Ishikawa (cell line): ENCODE measurements around the gene SLC25A6.

Source experiments
- CEBPB ChIP-seq: IDR thresholded peaks from 2 replicates; pipeline ENCODE4 v1.6.1; 2012
- CREB1 ChIP-seq: IDR thresholded peaks from 2 replicates; pipeline ENCODE4 v1.6.1; 2012; ENCODE audit warnings: low read depth
- EGR1 ChIP-seq: IDR thresholded peaks from 2 replicates; pipeline ENCODE4 v1.6.1; 2012
- EP300 ChIP-seq: IDR thresholded peaks from 2 replicates; pipeline ENCODE4 v1.6.1; 2012; ENCODE audit warnings: borderline replicate concordance
- FOXM1 ChIP-seq: IDR thresholded peaks from 2 replicates; pipeline ENCODE4 v1.6.1; 2012; ENCODE audit warnings: low read depth, borderline replicate concordance
- MAX ChIP-seq: IDR thresholded peaks from 2 replicates; pipeline ENCODE4 v1.6.1; 2012
- NFIC ChIP-seq: IDR thresholded peaks from 2 replicates; pipeline ENCODE4 v1.6.1; 2012
- RAD21 ChIP-seq: IDR thresholded peaks from 2 replicates; pipeline ENCODE4 v1.6.1; 2012; ENCODE audit warnings: low read depth
- REST ChIP-seq: IDR thresholded peaks from 2 replicates; pipeline ENCODE4 v1.6.1; 2012; ENCODE audit warnings: low read depth, mild to moderate bottlenecking
- TAF1 ChIP-seq: IDR thresholded peaks from 2 replicates; pipeline ENCODE4 v1.6.1; 2012; ENCODE audit warnings: low read depth, mild to moderate bottlenecking
- TCF12 ChIP-seq: IDR thresholded peaks from 2 replicates; pipeline ENCODE4 v1.6.1; 2012; ENCODE audit warnings: low read depth
- TEAD4 ChIP-seq: IDR thresholded peaks from 2 replicates; pipeline ENCODE4 v1.6.1; 2012
- USF1 ChIP-seq: IDR thresholded peaks from 2 replicates; pipeline ENCODE4 v1.6.1; 2012
- YY1 ChIP-seq: IDR thresholded peaks from 2 replicates; pipeline ENCODE4 v1.6.1; 2012; ENCODE audit warnings: low read depth
- ZBTB7A ChIP-seq: IDR thresholded peaks from 2 replicates; pipeline ENCODE4 v1.6.1; 2012; ENCODE audit warnings: low read depth

SLC25A6 gene

GRCh38 chrX:1361275-1361674, 30.6 kb downstream of the SLC25A6 start:
- TF ChIP-seq EP300 (no peak), USF1 (no peak), MAX (no peak), TEAD4 (no peak), ZBTB7A (no peak), TAF1 (no peak), CREB1 (no peak), TCF12 (no peak), REST (no peak), YY1 (no peak), NFIC (no peak), EGR1 (no peak), FOXM1 (no peak), CEBPB (no peak)

- no peak for TF ChIP-seq EGR1
- no peak for TF ChIP-seq CEBPB
- TF ChIP-seq MAX = no peak
- no peak for TF ChIP-seq TCF12
- TF ChIP-seq NFIC = no peak
- TF ChIP-seq RAD21 = no peak
- no peak for TF ChIP-seq USF1
- TF ChIP-seq FOXM1 = no peak
- TF ChIP-seq CREB1 = no peak
- TF ChIP-seq EP300 = no peak
- TF ChIP-seq TAF1 = no peak
- no peak for TF ChIP-seq TEAD4
- TF ChIP-seq REST = no peak
- TF ChIP-seq YY1 = no peak
- no peak for TF ChIP-seq ZBTB7A
These were observed 31.7 kb downstream of the SLC25A6 start for GRCh38 chrX:1360171-1360570.

- TF ChIP-seq REST = no peak
- TF ChIP-seq NFIC = no peak
- no peak for TF ChIP-seq USF1
- no peak for TF ChIP-seq ZBTB7A
- TF ChIP-seq EGR1 = no peak
- TF ChIP-seq RAD21 = no peak
- no peak for TF ChIP-seq FOXM1
- TF ChIP-seq EP300 = no peak
- no peak for TF ChIP-seq YY1
- TF ChIP-seq MAX = no peak
- TF ChIP-seq CEBPB = no peak
- no peak for TF ChIP-seq TCF12
- TF ChIP-seq TEAD4 = no peak
- no peak for TF ChIP-seq CREB1
- TF ChIP-seq TAF1 = no peak
These were observed 32.4 kb downstream of the SLC25A6 start for GRCh38 chrX:1359477-1359873.
